ENCODE results near the gene FAXC. TPM values are rescaled to one million over a fixed set of nuclear protein-coding genes. Genes with fewer than 3 reads are reported as not detected.

The FAXC gene
- total RNA-seq, 2 experiments from 2014 or later, result not detected

DNA sequence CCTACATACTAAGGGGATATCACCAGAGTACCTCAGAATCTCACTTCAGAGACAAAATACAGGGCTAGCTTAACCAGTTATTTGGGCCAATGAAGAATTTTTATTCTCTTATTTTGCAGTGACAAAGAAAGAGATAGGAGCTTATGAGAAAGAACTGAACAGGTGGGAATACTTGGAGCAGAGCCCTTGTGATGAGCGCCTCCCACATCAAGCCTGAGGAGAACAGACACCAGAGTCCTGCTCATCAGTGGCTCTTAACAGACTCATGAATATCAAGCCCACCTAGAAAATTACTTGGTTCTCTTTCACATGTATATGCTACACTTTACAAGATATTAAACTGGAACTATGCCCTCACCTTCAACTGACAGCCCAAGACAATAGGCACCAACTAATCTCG, 99.0 kb downstream of the FAXC start:
- ATAC-seq (ENCODE audit: poor library complexity) (no peak), DNase-seq (no peak)
- Histone ChIP-seq H3K36me3 (ENCODE audit: insufficient read depth, low read length) (no peaks in the 10 kb centered on the region), H3K27ac (ENCODE audit: low read depth in 1 of 2, low read length in 2 of 2) (no peak overlapping the region), H3K9me3 (ENCODE audit: control insufficient read depth in 1 of 2, insufficient read depth in 1 of 2, low read length in 2 of 2) (no peaks in the 10 kb centered on the region), H3K4me3 (ENCODE audit: low read length) (no peak overlapping the region), H3K4me1 (ENCODE audit: insufficient read depth, low read length) (no peaks in the 10 kb centered on the region), H3K27me3 (ENCODE audit: control insufficient read depth in 1 of 2, insufficient read depth in 2 of 2, low read length in 2 of 2) (no peaks in the 10 kb centered on the region)
- Mint-ChIP-seq H3K36me3 (ENCODE audit: low read depth) (no peaks in the 10 kb centered on the region), H3K4me1 (ENCODE audit: low read depth) (no peaks in the 10 kb centered on the region), H3K4me3 (no peak overlapping the region), H3K27me3 (peaks cover 23% of the 10 kb centered on the region), H3K27ac (no peak overlapping the region), H3K9me3 (no peaks in the 10 kb centered on the region)
- intact Hi-C loops (cut with DNase I, micrococcal nuclease), result no loop called here
- ChIA-PET CTCF (no interaction called here), POLR2A (no interaction called here)
- TF ChIP-seq, protein P1, sequence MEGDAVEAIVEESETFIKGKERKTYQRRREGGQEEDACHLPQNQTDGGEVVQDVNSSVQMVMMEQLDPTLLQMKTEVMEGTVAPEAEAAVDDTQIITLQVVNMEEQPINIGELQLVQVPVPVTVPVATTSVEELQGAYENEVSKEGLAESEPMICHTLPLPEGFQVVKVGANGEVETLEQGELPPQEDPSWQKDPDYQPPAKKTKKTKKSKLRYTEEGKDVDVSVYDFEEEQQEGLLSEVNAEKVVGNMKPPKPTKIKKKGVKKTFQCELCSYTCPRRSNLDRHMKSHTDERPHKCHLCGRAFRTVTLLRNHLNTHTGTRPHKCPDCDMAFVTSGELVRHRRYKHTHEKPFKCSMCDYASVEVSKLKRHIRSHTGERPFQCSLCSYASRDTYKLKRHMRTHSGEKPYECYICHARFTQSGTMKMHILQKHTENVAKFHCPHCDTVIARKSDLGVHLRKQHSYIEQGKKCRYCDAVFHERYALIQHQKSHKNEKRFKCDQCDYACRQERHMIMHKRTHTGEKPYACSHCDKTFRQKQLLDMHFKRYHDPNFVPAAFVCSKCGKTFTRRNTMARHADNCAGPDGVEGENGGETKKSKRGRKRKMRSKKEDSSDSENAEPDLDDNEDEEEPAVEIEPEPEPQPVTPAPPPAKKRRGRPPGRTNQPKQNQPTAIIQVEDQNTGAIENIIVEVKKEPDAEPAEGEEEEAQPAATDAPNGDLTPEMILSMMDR (IDR thresholded peaks at IDR 0.05), result no peak

DNA sequence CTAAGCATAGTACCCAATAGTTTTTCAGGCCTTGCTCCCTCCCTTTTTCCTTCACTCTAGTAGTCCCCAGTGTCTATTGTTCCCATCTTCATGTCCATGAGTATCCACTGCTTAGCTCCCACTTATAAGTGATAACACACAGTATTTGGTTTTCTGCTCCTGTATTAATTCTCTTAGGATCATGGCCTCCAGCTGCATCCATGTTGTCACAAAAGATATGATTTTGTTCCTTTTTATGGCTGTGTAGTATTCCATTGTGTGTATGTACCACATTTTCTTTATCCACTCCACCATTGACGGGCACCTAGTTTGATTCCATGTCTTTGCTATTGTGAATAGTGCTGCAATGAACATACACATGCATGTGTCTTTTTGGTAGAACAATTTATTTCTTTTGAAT, 102.9 kb downstream of the FAXC start:
- H3K9me3 Mint-ChIP-seq, result no peaks in the 10 kb centered on the region
- H3K36me3 Mint-ChIP-seq (ENCODE audit: low read depth), result no peaks in the 10 kb centered on the region
- CTCF ChIA-PET, result no interaction called here
- intact Hi-C loops (cut with DNase I, micrococcal nuclease), result no loop called here
- POLR2A ChIA-PET, result no interaction called here
- no peaks in the 10 kb centered on the region for H3K36me3 ChIP-seq (ENCODE audit: insufficient read depth, low read length)
- no peaks in the 10 kb centered on the region for H3K9me3 ChIP-seq (ENCODE audit: control insufficient read depth in 1 of 2, insufficient read depth in 1 of 2, low read length in 2 of 2)
- no peak overlapping the region for H3K4me3 ChIP-seq (ENCODE audit: low read length)
- H3K4me3 Mint-ChIP-seq, result no peak overlapping the region
- ATAC-seq (ENCODE audit: poor library complexity) (no peak), DNase-seq (no peak)
- no peak overlapping the region for H3K27ac ChIP-seq (ENCODE audit: low read depth in 1 of 2, low read length in 2 of 2)
- TF ChIP-seq, protein P1 (IDR thresholded peaks at IDR 0.05), result no peak
- peaks cover 0 to 2% of the 10 kb centered on the region in 2 experiments for H3K27me3 ChIP-seq (ENCODE audit: control insufficient read depth in 1 of 2, insufficient read depth in 2 of 2, low read length in 2 of 2)
- peaks cover 17% of the 10 kb centered on the region for H3K27me3 Mint-ChIP-seq
- H3K4me1 Mint-ChIP-seq (ENCODE audit: low read depth), result no peaks in the 10 kb centered on the region
- no peak overlapping the region for H3K27ac Mint-ChIP-seq
- no peaks in the 10 kb centered on the region for H3K4me1 ChIP-seq (ENCODE audit: insufficient read depth, low read length)

DNA sequence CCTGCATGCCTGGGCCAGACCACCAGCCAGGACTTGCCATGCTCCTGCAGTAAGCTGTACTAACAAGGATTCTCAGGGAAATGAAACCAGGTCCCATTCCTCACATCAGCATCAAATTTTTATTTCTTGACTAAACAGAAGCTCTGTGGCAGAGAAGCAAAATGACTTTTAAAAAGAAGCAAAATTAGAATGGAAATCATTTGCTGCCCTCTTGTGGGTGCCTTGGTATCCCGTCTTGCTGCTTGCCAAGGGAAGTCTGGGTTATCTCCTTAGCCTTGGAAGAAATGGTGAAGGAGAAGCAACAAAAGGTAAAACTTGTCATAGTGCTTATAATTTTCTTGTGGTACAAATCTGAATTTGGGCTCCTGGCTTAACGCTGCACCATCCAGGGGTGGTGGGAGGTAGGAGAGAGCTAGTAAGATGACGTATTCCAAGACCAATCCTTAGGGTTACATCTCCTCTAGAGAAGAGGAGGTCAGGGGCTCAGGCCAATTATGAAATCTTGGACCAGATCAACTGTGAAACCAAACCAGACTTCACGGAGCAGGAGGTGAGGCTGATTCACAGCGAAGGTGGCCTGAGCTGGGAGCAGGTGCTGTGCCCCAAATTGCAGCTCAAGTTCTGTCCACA, 107.5 kb downstream of the FAXC start:
- no peaks in the 10 kb centered on the region for H3K36me3 Mint-ChIP-seq (ENCODE audit: low read depth)
- intact Hi-C loops (cut with DNase I, micrococcal nuclease), result no loop called here
- Histone ChIP-seq H3K4me1 (ENCODE audit: insufficient read depth, low read length) (no peaks in the 10 kb centered on the region), H3K27ac (ENCODE audit: low read depth in 1 of 2, low read length in 2 of 2) (no peak overlapping the region), H3K36me3 (ENCODE audit: insufficient read depth, low read length) (no peaks in the 10 kb centered on the region), H3K9me3 (ENCODE audit: control insufficient read depth in 1 of 2, insufficient read depth in 1 of 2, low read length in 2 of 2) (no peaks in the 10 kb centered on the region), H3K4me3 (ENCODE audit: low read length) (no peak overlapping the region), H3K27me3 (ENCODE audit: control insufficient read depth in 1 of 2, insufficient read depth in 2 of 2, low read length in 2 of 2) (peaks cover 0 to 2% of the 10 kb centered on the region in 2 experiments)
- POLR2A ChIA-PET, result no interaction called here
- H3K9me3 Mint-ChIP-seq, result no peaks in the 10 kb centered on the region
- no peak overlapping the region for H3K27ac Mint-ChIP-seq
- no peaks in the 10 kb centered on the region for H3K4me1 Mint-ChIP-seq (ENCODE audit: low read depth)
- H3K27me3 Mint-ChIP-seq, result peaks cover 14% of the 10 kb centered on the region
- H3K4me3 Mint-ChIP-seq, result no peak overlapping the region
- ATAC-seq (ENCODE audit: poor library complexity) (no peak), DNase-seq (no peak)
- CTCF ChIA-PET, result no interaction called here
- TF ChIP-seq, protein P1 (IDR thresholded peaks at IDR 0.05), result no peak
